Measurements from ENCODE around the gene TGFBR1.

DNA sequence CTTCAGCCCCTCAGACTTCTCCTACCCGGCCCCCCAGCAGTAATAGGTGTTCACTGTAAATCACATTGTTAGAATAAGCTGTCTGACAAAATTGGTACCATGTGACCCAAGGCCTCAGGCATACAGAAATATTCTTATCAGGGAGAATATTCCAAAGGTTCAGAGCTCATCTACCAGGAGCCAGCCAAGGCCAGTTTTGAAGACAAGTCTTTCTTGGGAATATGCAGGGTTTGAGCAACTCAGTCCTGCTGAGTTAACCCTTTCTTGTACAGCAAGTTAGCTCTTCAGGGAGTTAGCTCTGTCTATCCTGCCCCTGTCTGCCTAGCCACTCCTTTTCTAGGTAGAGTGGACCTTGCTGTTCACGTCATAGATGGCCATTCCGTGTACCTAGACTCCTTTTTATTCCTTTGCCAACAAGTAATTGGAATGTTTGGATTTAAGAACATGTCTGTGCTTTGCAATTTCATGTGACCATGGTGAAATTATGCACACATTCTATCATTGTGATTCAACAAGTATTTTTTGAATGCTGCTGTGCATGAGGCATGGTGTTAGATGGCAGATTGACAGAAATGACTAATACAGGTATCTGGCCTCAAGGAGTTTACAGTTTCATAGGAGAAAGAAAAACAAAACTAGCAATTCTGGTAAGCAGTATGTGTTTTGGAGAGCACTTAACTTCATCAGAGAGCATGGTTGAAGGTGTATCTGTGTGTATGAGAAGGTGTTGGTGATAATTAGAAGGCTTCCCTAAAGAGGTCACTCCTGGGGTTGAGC is 22.6 kb downstream of the TGFBR1 start:
- no peak for TF ChIP-seq EZH2 (IDR thresholded peaks at IDR 0.05; ENCODE audit: insufficient read depth, low read length)
- TF ChIP-seq, protein P1, sequence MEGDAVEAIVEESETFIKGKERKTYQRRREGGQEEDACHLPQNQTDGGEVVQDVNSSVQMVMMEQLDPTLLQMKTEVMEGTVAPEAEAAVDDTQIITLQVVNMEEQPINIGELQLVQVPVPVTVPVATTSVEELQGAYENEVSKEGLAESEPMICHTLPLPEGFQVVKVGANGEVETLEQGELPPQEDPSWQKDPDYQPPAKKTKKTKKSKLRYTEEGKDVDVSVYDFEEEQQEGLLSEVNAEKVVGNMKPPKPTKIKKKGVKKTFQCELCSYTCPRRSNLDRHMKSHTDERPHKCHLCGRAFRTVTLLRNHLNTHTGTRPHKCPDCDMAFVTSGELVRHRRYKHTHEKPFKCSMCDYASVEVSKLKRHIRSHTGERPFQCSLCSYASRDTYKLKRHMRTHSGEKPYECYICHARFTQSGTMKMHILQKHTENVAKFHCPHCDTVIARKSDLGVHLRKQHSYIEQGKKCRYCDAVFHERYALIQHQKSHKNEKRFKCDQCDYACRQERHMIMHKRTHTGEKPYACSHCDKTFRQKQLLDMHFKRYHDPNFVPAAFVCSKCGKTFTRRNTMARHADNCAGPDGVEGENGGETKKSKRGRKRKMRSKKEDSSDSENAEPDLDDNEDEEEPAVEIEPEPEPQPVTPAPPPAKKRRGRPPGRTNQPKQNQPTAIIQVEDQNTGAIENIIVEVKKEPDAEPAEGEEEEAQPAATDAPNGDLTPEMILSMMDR (IDR thresholded peaks at IDR 0.05; ENCODE audit: insufficient read depth, low read depth, low read length) = no peak
